ENCODE data around the gene CRTAC1.
"Not testable (repeated sequence)": the region's sequence is repeated elsewhere in the genome, so short reads cannot be mapped to it uniquely, and the experiment has no call there.

CRTAC1 gene

GRCh38 chr10:97842656-97843280 lies 187.7 kb downstream of the CRTAC1 start:
- no peak for DNase-seq (ENCODE audit: low read depth)

GRCh38 chr10:97842114-97842513 lies 188.3 kb downstream of the CRTAC1 start:
- not testable (repeated sequence) for DNase-seq (ENCODE audit: low read depth)

- not testable (repeated sequence) for DNase-seq (ENCODE audit: low read depth)
Observed at GRCh38 chr10:97841166-97841565, 189.3 kb downstream of the CRTAC1 start.

GRCh38 chr10:97838091-97838490 lies 192.3 kb downstream of the CRTAC1 start:
- no peak for DNase-seq (ENCODE audit: low read depth)

- DNase-seq (ENCODE audit: low read depth) = no peak
Observed at GRCh38 chr10:97836446-97836845, 194.0 kb downstream of the CRTAC1 start.

GRCh38 chr10:97831259-97831658 lies 199.2 kb downstream of the CRTAC1 start:
- DNase-seq (ENCODE audit: low read depth) = no peak

GRCh38 chr10:97830064-97830463 lies 200.4 kb downstream of the CRTAC1 start:
- no peak for DNase-seq (ENCODE audit: low read depth)

GRCh38 chr10:97828721-97829120 lies 201.7 kb downstream of the CRTAC1 start:
- DNase-seq (ENCODE audit: low read depth) = no peak

- no peak for DNase-seq (ENCODE audit: low read depth)
Observed at GRCh38 chr10:97827702-97828291, 202.6 kb downstream of the CRTAC1 start.

- DNase-seq (ENCODE audit: low read depth) = no peak
Observed at GRCh38 chr10:97826892-97827291, 203.5 kb downstream of the CRTAC1 start.

GRCh38 chr10:97825020-97825760 lies 205.2 kb downstream of the CRTAC1 start:
- DNase-seq (ENCODE audit: low read depth) = no peak

- DNase-seq (ENCODE audit: low read depth) = no peak
Observed at GRCh38 chr10:97823734-97824133, 206.7 kb downstream of the CRTAC1 start.

GRCh38 chr10:97822261-97822687 lies 208.1 kb downstream of the CRTAC1 start:
- DNase-seq (ENCODE audit: low read depth) = no peak

GRCh38 chr10:97821308-97822038 lies 208.9 kb downstream of the CRTAC1 start:
- no peak for DNase-seq (ENCODE audit: low read depth)

GRCh38 chr10:97820096-97820704 lies 210.2 kb downstream of the CRTAC1 start:
- DNase-seq (ENCODE audit: low read depth) = no peak

- no peak for DNase-seq (ENCODE audit: low read depth)
Observed at GRCh38 chr10:97818572-97818971, 211.8 kb downstream of the CRTAC1 start.

- no peak for DNase-seq (ENCODE audit: low read depth)
Observed at GRCh38 chr10:97816609-97817008, 213.8 kb downstream of the CRTAC1 start.
